ENCODE data around the gene DNMBP.
"Not testable (repeated sequence)": the region's sequence is repeated elsewhere in the genome, so short reads cannot be mapped to it uniquely, and the experiment has no call there.

The DNMBP gene

DNA sequence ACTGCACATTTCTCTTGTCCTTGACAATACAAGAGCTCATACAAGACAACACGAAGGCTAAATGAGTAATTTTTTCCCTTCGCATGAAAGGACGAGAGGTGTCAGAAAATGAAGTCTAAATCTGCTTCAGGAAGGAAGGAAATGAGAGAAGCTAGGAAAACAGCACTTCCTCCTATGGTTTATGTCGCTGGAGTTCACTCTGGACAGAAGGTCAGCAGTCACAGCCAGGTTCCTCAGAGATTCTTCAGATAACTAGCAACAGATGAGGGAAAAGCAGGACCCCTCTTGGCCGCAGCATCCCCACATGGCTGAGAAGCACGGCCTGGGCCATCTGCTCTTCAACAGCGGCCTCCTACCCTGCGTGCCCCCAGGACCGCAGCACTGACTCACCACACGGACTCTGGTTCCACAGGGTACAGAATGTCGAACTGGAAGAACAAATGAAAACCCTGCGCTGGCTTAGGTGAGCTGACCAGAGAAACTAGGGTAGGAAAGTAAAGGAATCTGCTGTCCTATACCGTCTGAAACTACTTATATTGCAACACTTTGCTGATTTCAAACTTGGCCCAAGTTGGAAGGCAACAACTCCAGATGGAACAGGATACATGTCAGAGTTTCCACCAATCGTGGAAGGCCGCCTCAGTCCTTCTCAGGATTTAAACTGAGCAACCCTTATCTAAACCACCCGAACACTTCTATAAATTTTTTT is 26.3 kb downstream of the DNMBP start:
- DNase-seq, result no peak

DNA sequence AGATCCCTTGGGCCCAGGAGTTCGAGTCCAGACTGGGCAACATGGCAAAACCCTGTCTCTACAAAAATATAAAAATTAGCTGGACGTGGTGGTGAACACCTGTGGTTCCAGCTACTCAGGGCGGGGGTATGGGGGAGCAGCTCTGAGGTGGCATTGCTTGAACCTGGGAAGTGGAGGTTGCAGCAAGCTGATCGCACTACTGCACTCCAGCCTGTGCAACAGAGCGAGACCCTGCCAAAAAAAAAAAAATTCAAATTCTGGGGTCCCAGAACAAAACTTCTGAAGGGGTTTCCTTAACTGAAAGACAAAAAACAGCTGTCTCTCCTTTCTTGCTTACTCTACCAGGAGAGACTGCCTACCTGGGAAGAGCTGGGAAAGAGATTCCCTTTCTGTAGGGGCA is 27.0 kb downstream of the DNMBP start:
- no peak for DNase-seq

DNA sequence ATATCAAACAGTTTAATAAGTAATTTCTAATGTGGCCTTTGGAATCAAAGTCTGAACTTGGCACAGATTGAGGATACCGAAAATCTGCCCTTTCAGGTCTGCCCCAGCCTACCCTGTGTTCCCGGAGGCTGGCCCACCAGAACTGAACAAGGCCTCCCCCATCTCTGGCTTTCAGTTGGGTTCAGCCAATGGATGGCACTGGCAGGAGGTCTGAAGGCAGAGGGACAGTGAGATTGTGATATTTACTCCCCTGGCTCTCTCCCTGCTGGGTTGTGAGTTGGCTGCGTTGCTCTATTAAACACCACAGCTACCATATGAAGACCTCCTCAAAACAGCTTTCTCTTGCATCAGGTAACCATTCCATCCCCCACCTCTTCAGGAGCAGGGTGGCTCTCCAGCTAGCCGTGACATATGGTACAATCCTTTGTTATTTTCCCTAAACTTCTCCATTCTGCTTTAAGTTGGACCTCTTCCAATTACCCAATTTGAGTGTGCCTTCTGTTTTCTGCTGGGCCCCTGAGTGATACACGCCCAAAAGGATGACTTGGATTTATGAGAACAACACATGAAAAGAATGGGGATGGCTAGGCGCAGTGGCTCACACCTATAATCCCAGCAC is 28.1 kb downstream of the DNMBP start:
- no peak for DNase-seq

DNA sequence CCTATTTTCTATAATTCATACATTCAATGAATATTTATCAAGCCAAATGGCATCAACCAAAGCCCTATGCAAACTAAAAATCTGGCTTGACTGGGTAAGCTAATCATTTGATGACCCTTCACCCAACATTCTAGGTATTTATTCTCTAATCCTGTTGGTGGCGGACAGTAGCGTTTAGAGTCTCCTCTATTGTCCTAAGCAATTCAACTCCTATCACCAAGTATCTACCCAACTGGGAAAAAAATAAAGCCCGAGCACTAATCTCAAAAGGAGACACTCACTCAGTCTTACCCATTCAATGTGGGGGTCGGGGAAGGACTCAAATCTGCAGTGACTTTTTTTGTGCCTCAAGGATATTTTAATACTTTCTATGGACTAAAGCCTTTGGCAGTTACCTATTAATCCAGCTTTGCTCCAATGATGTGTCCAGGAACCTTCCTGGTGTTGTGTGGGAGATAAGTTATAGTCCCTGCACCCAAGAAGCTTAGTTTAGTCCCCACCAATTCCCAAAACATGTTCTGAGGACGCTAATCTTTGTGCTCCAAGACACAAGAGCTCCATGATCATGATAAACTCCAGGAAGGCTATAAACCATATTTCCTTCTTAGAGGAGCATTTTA is 30.6 kb downstream of the DNMBP start:
- no peak for DNase-seq

DNA sequence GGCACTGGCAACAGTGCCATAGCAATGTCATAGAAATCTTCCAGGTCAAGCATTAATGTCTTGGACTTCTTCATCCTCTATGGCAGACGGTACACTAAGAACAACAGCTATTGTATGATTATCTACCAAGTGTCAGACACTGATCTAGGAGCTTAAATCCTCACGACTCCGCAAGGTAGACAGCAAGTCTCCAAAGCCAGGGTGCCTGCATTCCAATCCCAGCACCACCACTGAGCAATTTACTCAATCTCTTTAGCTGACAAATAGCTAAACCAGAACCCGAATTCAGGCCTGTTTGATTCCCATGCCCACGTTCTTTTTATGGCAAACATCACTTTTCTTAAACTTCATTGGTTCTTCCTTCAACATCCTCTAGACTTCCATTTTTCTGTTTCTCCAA is 31.8 kb downstream of the DNMBP start:
- no peak for DNase-seq

DNA sequence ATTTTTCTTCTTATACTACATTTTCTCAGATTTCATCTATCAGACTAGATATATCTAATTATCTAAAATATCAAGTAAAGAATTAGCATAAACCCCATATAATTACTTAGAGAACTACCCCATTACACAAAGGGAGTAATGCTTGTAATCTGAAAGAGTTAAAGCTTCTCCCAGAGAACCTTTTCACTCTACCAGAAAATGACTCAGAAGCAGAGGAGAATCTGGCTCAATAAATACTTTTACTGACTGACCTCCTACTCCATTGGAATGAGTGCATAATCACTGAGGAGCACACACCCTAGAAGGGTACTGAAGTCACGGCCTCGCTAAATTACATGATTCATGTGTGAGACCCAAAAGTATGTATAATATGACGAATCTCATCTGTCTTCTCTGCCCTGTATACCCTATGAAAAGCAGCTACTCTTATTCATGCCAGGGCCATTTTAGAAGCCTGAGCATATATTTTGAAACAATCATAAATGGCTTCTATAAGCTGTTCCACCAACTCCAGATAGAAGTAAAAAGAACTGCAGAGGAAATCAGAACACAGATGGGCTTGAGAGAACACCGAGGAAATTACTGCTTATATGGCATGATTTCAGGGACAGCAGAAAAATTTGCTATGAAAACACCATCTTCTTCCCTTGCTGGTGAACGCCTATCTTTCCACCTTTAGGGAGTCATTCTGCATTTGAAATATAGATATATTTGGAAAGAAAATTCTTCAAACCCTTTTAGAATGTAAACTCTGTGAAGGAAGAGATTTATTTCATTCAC is 32.7 kb downstream of the DNMBP start:
- DNase-seq, result peak; percentile 93

DNA sequence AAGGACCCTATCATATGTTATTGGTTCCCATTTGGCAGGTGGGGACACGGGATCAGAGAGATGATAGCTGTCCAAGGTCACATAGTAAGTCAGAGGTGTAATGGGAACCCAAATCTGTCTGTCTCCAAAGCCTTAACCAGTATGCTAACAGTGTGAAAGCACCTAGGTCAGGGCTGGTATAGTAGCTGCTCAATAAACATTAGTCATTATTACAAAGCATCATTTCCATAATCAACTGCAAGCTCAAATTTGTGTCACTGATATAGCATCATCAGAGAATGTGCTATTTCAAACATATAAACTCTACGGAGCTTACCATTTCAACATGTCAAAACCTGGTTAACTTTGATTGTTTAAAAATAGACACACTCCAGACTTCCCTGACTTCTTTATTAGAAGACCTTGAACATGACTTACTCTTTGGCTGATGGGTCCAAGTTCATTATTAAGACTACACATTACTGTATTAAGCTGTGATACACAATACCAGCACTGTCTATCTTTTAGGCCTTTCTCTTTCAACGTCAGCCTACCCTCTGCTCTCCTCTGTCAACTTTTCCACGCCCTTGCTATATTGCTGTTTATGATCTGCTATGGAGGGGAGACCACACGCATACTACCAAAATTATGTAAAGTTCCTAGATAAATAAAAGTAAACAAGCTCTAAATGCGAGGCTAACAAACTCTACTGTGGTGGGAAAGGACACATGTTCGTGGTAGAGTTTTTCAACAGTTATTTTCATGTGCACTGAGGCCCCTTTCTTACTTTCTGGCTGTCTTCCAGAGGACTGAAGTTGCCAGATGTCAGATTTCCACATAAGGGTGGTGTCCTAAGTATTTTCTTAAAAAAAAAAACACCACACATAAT is 33.6 kb downstream of the DNMBP start:
- no peak for DNase-seq

DNA sequence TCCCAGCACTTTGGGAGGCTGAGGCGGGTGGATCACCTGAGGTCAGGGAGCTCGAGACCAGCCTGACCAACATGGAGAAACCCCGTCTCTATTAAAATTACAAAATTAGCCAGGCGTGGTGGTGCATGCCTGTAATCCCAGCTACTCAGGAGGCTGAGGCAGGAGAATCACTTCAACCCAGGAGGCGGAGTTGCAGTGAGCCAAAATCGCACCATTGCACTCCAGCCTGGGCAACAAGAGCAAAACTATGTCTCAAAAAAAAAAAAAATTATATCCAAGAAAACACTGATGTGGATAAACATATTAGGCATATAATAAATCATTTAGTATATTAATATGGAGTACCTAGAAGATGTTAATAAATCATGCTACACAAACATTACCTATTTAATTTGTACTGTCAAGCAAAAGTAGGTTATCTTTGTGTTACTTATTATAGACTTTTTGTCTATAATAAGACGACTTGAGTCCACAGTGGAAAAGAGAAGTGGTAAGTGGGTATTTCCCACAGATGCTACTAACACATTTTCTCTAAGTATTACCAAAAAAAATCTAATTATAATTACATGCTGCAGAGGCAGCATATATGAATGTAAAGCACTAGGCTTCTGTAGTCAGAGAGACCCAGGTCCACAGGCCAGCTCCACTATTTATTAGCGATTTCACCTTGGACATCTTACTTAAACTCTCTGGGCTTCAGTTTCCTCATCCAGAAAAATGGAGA is 34.5 kb downstream of the DNMBP start:
- no peak for DNase-seq

DNA sequence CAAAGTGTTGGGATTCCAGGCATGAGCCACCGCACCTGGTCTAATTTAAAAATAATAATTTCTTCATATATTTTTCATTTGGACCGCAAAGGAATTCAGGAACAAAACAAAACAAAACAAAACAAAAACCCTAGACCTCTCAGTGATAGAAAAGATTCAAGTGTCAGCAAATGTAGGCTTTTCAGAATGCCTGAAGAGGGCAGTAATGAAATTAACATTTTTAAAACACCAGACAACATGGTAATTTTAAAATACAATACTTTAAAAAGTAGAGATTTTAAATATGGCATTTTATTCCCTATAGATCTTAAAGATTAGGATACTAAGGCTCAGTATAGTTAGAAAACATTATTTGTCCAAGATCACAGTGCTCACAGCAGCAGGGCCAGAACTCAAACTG is 36.6 kb downstream of the DNMBP start:
- DNase-seq, result no peak

DNA sequence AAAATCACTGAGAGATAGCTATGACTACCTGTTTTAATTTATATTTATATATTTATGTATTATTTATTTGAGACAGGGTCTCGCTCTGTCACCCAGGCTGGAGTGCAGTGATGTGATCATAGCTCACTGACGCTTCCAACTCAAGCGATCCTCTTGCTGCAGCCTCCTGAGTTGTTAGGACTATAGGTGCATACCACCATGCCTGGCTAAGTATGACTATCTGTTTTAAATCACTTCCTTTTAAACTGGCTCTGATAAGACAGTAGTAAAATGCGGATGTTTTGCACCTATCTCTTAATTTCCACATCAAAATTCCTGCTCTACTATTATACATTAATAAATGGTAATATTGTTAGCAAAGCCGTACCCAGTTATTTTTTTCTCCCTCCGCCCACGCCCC is 41.8 kb downstream of the DNMBP start:
- DNase-seq, result no peak

DNA sequence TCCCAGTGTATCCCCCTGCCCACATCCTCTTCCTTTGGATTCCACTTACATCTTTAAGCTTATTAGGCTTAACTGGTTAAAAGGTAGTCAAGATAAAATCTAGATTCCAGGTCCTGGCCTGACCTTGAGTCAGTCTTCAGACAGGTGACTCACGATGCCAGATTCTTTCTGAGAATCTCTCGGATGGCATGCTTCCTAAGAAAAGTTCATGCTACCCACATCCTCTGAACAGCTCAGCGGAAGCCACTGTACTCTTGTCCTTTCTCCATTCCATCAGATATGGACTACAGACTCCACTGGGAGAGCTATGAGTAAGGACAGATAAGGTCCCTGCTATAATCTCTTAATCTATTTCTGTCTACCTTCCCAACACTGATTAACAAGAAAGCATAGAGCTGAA is 43.4 kb downstream of the DNMBP start:
- DNase-seq, result peak; percentile 94

DNA sequence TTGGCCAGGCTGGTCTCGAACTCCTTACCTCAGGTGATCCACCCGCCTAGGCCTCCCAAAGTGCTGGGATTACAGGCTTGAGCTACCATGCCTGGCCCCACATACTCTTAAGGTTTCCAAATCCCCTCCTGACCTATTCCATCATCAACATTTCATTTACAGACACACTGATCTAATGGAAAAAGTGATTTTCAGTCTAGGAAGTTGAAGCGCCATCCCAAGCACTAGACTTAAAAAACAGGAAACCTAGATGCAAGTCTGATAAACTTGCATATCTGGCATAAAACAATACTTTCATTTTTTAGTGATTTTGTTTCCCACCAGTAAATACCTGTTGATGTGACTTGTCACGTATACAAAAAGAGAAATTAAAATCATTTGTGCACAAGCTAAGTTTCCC is 44.0 kb downstream of the DNMBP start:
- no peak for DNase-seq

DNA sequence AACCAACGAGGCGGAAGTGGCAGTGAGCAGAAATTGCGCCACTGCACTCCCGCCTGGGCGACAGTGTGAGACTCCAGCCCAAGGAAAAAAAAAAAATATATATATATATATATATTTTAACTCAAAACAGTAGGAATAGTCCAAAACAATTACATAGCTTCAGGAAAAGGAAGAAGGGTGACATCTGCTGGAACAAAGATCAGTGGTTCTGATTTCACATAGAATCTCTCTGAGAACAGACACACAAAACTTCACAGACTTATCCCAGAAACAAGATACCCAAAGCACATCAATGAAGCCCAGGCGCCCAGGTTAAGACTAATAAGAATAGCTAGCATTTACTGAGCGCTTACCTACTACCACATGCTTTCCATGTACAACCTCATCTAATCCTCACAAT is 45.0 kb downstream of the DNMBP start:
- no peak for DNase-seq

DNA sequence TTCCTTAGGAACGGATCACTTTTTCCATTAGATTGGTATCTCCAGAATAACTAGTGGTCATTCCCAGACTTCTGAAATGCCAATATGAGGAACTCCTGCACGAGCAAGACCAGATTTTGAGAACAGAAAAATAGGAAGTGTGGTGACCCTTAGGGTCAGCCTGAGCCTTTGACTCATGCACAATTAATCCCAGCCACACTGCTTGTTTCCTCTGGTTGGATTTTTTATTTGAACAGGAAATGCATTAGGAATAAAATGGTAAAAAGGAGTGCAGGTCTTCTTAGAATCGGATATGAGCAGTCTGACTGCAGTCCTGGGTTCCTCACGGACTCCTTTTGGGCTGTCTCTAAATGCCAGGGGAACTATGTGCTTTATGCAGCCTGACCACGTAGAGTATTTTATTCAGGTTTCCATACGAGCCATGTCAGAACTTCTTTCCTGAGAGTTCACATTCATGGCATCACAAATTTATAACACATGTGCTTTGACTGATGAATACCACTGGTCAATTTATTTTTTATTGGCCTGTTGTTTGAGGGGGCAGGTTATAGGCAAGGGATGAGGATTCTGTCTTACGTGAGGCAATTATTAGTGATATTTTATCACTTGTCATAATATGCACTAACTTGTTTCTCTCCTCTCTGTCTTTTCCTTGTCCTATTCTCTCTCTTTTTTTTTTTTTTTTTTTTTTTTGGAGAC is 46.1 kb downstream of the DNMBP start:
- DNase-seq, result not testable (repeated sequence)

DNA sequence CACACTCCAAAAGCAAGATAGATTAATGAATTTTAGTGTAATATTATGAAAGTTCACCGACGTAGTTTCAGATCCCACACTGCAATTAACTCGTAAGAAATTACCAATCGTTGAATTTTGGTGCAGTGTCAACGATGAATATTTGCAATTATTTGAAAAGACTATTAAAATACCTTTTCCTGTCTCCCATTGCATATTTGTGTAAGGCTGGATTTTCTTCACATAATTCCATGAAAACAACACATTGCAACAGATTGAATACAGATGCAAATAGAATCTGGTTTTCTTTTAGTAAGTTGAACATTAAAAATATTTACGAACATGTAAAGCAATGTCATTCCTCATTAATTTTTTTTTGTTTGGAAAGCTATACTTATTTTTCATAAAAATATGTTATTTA is 50.9 kb downstream of the DNMBP start:
- DNase-seq, result no peak

DNA sequence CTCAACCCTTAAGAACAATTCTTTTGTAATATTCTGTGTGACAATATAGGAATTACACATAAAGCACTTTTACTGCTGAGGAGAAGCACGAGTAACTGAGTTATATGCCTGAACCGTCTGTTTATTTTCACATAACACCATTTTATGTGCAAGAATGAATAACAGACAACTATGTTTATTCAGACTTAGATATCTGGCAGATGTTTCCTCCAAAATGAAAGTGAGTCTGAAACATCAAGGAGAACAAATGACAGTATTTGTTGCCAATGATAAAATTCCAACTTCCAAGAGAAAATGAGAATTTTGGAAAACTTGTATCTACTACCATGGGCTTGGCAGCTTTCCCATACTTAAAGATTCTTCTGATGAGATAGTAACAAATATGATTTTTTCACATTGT is 51.4 kb downstream of the DNMBP start:
- DNase-seq, result no peak

DNA sequence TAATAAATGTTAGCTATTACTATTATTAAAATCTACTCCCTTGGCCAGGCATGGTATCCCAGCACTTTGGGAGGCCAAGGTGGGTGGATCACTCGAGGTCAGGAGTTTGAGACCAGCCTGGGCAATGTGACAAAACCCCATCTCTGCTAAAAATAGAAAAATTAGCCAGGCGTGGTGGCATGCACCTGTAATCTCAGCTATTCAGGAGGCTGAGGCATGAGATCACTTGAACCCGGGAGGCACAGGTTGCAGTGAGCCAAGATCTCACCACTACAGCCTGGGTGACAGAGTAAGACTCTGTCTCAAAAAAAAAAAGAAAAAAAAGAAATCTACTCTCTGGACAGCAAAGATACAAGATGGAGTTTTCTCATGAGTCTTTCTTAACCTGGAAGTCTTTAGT is 56.2 kb downstream of the DNMBP start:
- not testable (repeated sequence) for DNase-seq

DNA sequence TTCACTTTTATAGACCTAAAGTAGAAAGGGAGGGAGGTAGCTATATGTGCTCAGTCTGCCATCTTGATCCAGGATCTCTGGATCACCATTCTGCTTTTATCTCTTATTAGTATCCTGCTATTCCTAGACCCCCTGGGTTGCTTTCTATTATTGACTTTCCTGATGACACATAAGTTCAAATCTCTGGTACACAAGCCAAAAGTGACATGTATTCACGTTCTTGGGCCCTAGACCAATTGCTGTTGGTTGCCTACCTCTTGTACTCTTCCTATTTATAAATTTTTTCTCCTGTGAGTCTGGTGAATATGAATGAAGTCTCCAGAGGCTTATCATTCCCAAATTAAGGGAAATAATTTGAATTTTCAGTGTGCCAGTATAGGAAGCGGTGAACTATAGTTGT is 56.9 kb downstream of the DNMBP start:
- no peak for DNase-seq

DNA sequence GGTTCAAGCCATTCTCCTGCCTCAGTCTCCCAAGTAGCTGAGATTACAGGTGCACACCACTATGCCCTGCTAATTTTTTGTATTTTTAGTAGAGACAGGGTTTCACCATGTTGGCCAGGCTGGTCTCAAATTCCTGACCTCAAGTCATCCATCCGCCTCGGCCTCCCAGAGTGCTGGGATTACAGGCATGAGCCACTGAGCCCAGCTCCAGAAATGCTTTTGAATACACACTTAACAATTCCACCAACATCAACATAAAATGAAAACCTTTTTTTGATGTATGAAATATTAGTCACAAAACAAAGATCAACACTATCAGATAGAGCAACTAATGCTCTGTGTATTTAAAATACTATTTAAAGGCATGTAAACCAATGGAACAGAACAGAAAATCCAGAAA is 63.7 kb downstream of the DNMBP start:
- DNase-seq, result not testable (repeated sequence)

DNA sequence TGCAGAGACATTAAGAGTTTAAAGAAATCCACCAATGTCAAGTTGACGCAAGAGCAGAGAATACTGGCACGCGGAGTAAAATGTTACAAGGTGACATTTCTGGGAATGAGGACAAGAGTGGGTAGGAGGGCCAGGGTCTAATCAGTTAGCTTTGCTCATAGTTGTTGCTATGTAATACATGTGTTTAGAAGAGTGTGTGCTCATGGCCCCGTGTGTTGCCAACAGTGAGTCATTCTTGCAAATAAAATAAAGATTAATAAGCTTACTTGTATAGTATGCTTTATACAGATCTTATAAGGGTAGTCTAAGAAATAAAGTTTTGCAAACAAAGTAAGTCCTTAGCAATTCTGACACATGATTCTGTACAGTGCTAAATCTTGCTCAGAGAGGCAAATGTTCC is 64.5 kb downstream of the DNMBP start:
- DNase-seq, result no peak

DNA sequence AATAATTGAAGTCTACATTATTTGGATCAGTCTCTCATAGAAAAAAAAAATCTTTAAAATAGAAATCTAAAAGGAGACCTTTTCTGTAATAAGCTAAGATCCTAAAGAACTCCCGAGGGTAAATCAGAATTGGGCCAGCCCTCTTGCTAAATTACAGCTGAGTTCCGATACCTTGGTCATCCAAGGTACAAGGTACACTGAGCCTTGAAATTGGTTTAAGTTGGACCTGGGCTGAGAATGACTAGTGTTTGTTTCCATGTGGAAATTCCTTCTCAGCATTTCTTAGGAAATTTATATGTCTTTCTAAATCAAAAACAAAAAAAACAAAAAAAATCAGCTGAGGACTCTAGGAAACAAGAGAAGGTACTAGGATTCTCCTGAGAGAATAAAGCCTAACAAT is 64.9 kb downstream of the DNMBP start:
- DNase-seq, result no peak

All from amniotic stem cell (primary cell).